H9 (cell line): ENCODE data around the gene TBC1D5. TPM values are rescaled to one million over a fixed set of nuclear protein-coding genes. Genes with fewer than 3 reads are reported as not detected.

Source experiments
- DNase-seq: peaks from one replicate; pipeline ENCODE4 v3.0.0-alpha.2; 2017
- H2AFZ ChIP-seq: one replicate; pipeline ENCODE4 v1.6.1; 2013; ENCODE audit warnings: mild to moderate bottlenecking, low read length, control low read depth, moderate library complexity
- H2AK5ac ChIP-seq: 2 replicates; pipeline ENCODE4 v1.6.1; 2013; ENCODE audit warnings: low read length, control low read depth, mixed read lengths; ENCODE audit not compliant: insufficient read length
- H2BK120ac ChIP-seq: one replicate; pipeline ENCODE4 v1.6.1; 2013; ENCODE audit warnings: low read depth, mild to moderate bottlenecking, low read length, control low read depth, inconsistent platforms; ENCODE audit not compliant: poor library complexity, severe bottlenecking
- H2BK12ac ChIP-seq: 2 replicates; pipeline ENCODE4 v1.6.1; 2013; ENCODE audit warnings: low read length, control low read depth, mixed read lengths, low read depth; ENCODE audit not compliant: insufficient read length
- H2BK15ac ChIP-seq: 2 replicates; pipeline ENCODE4 v1.6.1; 2013; ENCODE audit warnings: low read depth, low read length, control low read depth
- H2BK20ac ChIP-seq: one replicate; pipeline ENCODE4 v1.6.1; 2013; ENCODE audit warnings: low read depth, mild to moderate bottlenecking, low read length, control low read depth, inconsistent platforms; ENCODE audit not compliant: poor library complexity, severe bottlenecking
- H2BK5ac ChIP-seq: 2 replicates; pipeline ENCODE4 v1.6.1; 2013; ENCODE audit warnings: low read length, control low read depth, mixed read lengths; ENCODE audit not compliant: insufficient read length
- H3K14ac ChIP-seq: 2 replicates; pipeline ENCODE4 v1.6.1; 2013; ENCODE audit warnings: low read length, control low read depth; ENCODE audit not compliant: insufficient read depth
- H3K18ac ChIP-seq: 2 replicates; pipeline ENCODE4 v1.6.1; 2013; ENCODE audit warnings: low read depth, mild to moderate bottlenecking, mixed read lengths, low read length, control low read depth; ENCODE audit not compliant: insufficient read length
- H3K23ac ChIP-seq: 2 replicates; pipeline ENCODE4 v1.6.1; 2013; ENCODE audit warnings: low read length, control low read depth, mixed read lengths, low read depth; ENCODE audit not compliant: insufficient read length
- H3K23me2 ChIP-seq: 2 replicates; pipeline ENCODE4 v1.6.1; 2013; ENCODE audit warnings: low read depth, mild to moderate bottlenecking, mixed read lengths, low read length, control low read depth; ENCODE audit not compliant: insufficient read length, poor library complexity, severe bottlenecking
- H3K27ac ChIP-seq: 2 replicates; pipeline ENCODE4 v1.5.1; 2013; ENCODE audit warnings: low read length, control low read depth, mixed read lengths, low read depth; ENCODE audit not compliant: insufficient read length
- H3K27me3 ChIP-seq: 2 replicates; pipeline ENCODE4 v1.6.1; 2013; ENCODE audit warnings: low read length, control low read depth, inconsistent platforms; ENCODE audit not compliant: insufficient read depth
- H3K4ac ChIP-seq: 2 replicates; pipeline ENCODE4 v1.6.1; 2013; ENCODE audit warnings: low read depth, mild to moderate bottlenecking, control low read depth, inconsistent platforms, low read length, moderate library complexity
- H3K4me1 ChIP-seq: 2 replicates; pipeline ENCODE4 v1.6.1; 2013; ENCODE audit warnings: low read length, control low read depth, inconsistent platforms; ENCODE audit not compliant: insufficient read depth
- H3K4me2 ChIP-seq: 2 replicates; pipeline ENCODE4 v1.6.1; 2013; ENCODE audit warnings: low read length, control low read depth, mixed read lengths; ENCODE audit not compliant: insufficient read length, insufficient read depth
- H3K56ac ChIP-seq: 2 replicates; pipeline ENCODE4 v1.6.1; 2013; ENCODE audit warnings: low read depth, mild to moderate bottlenecking, mixed read lengths, low read length, control low read depth; ENCODE audit not compliant: insufficient read length
- H3K79me1 ChIP-seq: 2 replicates; pipeline ENCODE4 v1.6.1; 2013; ENCODE audit warnings: low read depth, mild to moderate bottlenecking, moderate library complexity, low read length, control low read depth, inconsistent platforms; ENCODE audit not compliant: insufficient read depth, poor library complexity, severe bottlenecking
- H3K79me2 ChIP-seq: 2 replicates; pipeline ENCODE4 v1.6.1; 2013; ENCODE audit warnings: low read length, control low read depth, inconsistent platforms; ENCODE audit not compliant: insufficient read depth
- H3K9ac ChIP-seq: 2 replicates; pipeline ENCODE4 v1.6.1; 2013; ENCODE audit warnings: low read length, control low read depth, mixed read lengths; ENCODE audit not compliant: insufficient read length; ENCODE audit errors: extremely low read depth
- H3K9me3 ChIP-seq: one replicate; pipeline ENCODE4 v1.6.1; 2013; ENCODE audit warnings: low read depth, low read length, inconsistent platforms; ENCODE audit not compliant: control insufficient read depth
- H3T11ph ChIP-seq: one replicate; pipeline ENCODE4 v1.6.1; 2013; ENCODE audit warnings: mild to moderate bottlenecking, low read length, control low read depth, inconsistent platforms
- H4K20me1 ChIP-seq: one replicate; pipeline ENCODE4 v1.6.1; 2013; ENCODE audit not compliant: control insufficient read depth, insufficient read length, insufficient read depth
- H4K5ac ChIP-seq: 2 replicates; pipeline ENCODE4 v1.6.1; 2013; ENCODE audit warnings: low read depth, mild to moderate bottlenecking, mixed read lengths, low read length, control low read depth; ENCODE audit not compliant: insufficient read length
- H4K8ac ChIP-seq: replicated peaks from 2 replicates; pipeline ENCODE4 v1.6.1; 2013; ENCODE audit warnings: low read length, control low read depth, mixed read lengths, low read depth; ENCODE audit not compliant: insufficient read length
- H4K91ac ChIP-seq: 2 replicates; pipeline ENCODE4 v1.6.1; 2013; ENCODE audit warnings: low read depth, mild to moderate bottlenecking, moderate library complexity, mixed read lengths, low read length, control low read depth; ENCODE audit not compliant: insufficient read length
- H3K27ac Mint-ChIP-seq, 3 experiments: 2 replicates in 2 of 3; 3 replicates in 1 of 3; pipeline ENCODE4 v1.8.0; 2020 to 2021; ENCODE audit warnings: mixed read lengths in 3 of 3, mild to moderate bottlenecking in 1 of 3, moderate library complexity in 1 of 3
- H3K27me3 Mint-ChIP-seq: 2 replicates; pipeline ENCODE4 v1.8.0; 2021; ENCODE audit warnings: low read depth, mild to moderate bottlenecking, moderate library complexity, mixed read lengths
- H3K36me3 Mint-ChIP-seq, 3 experiments: 2 replicates in 2 of 3; 3 replicates in 1 of 3; pipeline ENCODE4 v1.8.0; 2020 to 2021; ENCODE audit warnings: low read depth in 3 of 3, mixed read lengths in 3 of 3; ENCODE audit not compliant: insufficient read depth in 1 of 3
- H3K4me1 Mint-ChIP-seq, 2 experiments: 2 replicates each; pipeline ENCODE4 v1.8.0; 2020; ENCODE audit warnings: mixed read lengths in 2 of 2
- H3K4me3 Mint-ChIP-seq, 2 experiments: 2 replicates in 1 of 2; 3 replicates in 1 of 2; pipeline ENCODE4 v1.8.0; 2020 to 2021; ENCODE audit warnings: mild to moderate bottlenecking in 2 of 2, mixed read lengths in 2 of 2, moderate library complexity in 1 of 2
- H3K9me3 Mint-ChIP-seq, 2 experiments: 2 replicates in 1 of 2; 3 replicates in 1 of 2; pipeline ENCODE4 v1.8.0; 2020; ENCODE audit warnings: mild to moderate bottlenecking in 2 of 2, mixed read lengths in 2 of 2, moderate library complexity in 1 of 2
- WGBS: extraction: QIAGEN DNeasy Blood & Tissue Kit; methylation state at CpG from one replicate; pipeline ENCODE4 v1.1.7; 2013; ENCODE audit warnings: missing lambda C conversion rate, low lambda C conversion rate, mixed read lengths; ENCODE audit not compliant: insufficient read length; ENCODE audit errors: extremely low coverage; 5-methylcytosine and 5-hydroxymethylcytosine counted together
- total RNA-seq: library from RNA; stranded (reverse); gene quantifications from 2 replicates; pipeline ENCODE4 v1.2.1, GENCODE V29; 2021
- TF ChIP-seq, protein P1 (sequence below): fragments of 200-600 bp; sonication (generic); conservative IDR thresholded peaks from 3 replicates; pipeline ENCODE4 v1.8.0; 2021; ENCODE audit warnings: antibody characterized with exemption, mild to moderate bottlenecking

TBC1D5 gene
- total RNA-seq, 1 experiment from 2014 or later = 25.0 TPM

DNA sequence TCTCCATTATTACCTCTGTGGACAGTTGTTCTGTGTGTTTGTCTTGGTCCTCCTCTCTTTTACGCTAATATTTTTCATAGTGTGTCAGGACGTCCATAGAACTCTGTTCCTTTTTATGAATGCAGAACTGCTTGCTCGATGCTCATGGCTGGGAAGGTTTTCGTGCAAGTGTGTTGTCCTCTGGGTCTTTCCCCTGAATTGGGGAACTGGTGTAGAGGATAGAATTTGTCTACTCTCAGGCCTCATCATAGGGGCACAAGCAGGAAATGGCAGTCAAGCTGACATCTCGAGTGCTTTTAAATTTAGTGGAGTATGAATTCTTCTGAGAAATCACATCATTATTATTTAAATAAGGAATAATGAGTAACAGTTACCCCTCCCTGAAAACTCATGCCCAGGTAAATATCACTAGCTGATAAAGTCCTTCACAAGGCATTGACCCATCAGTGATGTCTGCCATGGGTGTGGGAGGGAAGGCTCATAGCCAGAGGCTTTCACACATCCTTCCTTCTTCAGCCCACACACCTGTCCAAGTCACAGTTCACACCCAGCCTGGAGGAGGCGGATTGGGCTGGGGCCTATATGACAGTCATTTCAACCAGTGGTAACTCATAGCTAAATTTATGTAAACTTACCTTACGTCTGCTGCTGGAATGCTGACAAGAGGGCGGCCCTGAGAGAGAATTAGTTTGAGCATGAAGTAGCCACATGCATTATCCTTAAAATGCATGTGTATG is 631.6 kb downstream of the TBC1D5 start:
- H4K8ac ChIP-seq = no peak overlapping the region
- no peaks in the 10 kb centered on the region for H3K23me2 ChIP-seq
- no peak overlapping the region for H3T11ph ChIP-seq
- TF ChIP-seq, protein P1, sequence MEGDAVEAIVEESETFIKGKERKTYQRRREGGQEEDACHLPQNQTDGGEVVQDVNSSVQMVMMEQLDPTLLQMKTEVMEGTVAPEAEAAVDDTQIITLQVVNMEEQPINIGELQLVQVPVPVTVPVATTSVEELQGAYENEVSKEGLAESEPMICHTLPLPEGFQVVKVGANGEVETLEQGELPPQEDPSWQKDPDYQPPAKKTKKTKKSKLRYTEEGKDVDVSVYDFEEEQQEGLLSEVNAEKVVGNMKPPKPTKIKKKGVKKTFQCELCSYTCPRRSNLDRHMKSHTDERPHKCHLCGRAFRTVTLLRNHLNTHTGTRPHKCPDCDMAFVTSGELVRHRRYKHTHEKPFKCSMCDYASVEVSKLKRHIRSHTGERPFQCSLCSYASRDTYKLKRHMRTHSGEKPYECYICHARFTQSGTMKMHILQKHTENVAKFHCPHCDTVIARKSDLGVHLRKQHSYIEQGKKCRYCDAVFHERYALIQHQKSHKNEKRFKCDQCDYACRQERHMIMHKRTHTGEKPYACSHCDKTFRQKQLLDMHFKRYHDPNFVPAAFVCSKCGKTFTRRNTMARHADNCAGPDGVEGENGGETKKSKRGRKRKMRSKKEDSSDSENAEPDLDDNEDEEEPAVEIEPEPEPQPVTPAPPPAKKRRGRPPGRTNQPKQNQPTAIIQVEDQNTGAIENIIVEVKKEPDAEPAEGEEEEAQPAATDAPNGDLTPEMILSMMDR = no peak
- no peak overlapping the region for H2BK20ac ChIP-seq
- no peak overlapping the region for H2BK12ac ChIP-seq
- no peaks in the 10 kb centered on the region for H4K20me1 ChIP-seq
- no peak overlapping the region for H2AK5ac ChIP-seq
- no peak overlapping the region for H2AFZ ChIP-seq
- H2BK15ac ChIP-seq = no peak overlapping the region
- H3K9me3 ChIP-seq = no peaks in the 10 kb centered on the region
- Mint-ChIP-seq H3K36me3 (no peaks in the 10 kb centered on the region; a peak in 1 of 7 replicates), H3K27ac (no peak overlapping the region), H3K4me1 (no peaks in the 10 kb centered on the region; a peak in 1 of 4 replicates), H3K27me3 (no peaks in the 10 kb centered on the region; the same call in 1 of the 2 replicates), H3K4me3 (no peak overlapping the region), H3K9me3 (no peaks in the 10 kb centered on the region)
- no peak overlapping the region for H3K27ac ChIP-seq
- no peak overlapping the region for H3K4me2 ChIP-seq
- H2BK5ac ChIP-seq = no peak overlapping the region
- H3K27me3 ChIP-seq = no peaks in the 10 kb centered on the region
- no peak overlapping the region for H3K4ac ChIP-seq
- no peaks in the 10 kb centered on the region for H3K79me1 ChIP-seq
- H3K4me1 ChIP-seq = no peaks in the 10 kb centered on the region
- no peak overlapping the region for H3K14ac ChIP-seq
- no peak overlapping the region for H3K56ac ChIP-seq
- no peak overlapping the region for H3K23ac ChIP-seq
- no peak for DNase-seq
- no peak overlapping the region for H3K18ac ChIP-seq
- no peak overlapping the region for H4K91ac ChIP-seq
- no peak overlapping the region for H3K9ac ChIP-seq
- WGBS = no CpG with 5 or more reads among the region's 8 CpGs
- no peak overlapping the region for H2BK120ac ChIP-seq
- H4K5ac ChIP-seq = no peak overlapping the region
- H3K79me2 ChIP-seq = no peaks in the 10 kb centered on the region
